Activated naive CD8-positive, alpha-beta T cell treated with anti-CD3 and anti-CD28 coated beads, Interleukin-2, amount 10 ng/mL, durations not matched to agents 7 days and 5 days (primary cell): ENCODE results near the gene FHOD3. TPM values are rescaled to one million over a fixed set of nuclear protein-coding genes. Genes with fewer than 3 reads are reported as not detected.

Source experiments
- ATAC-seq: fragments of 150-1000 bp; cut with Tn5 transposase; one replicate; pipeline ENCODE4 v1.10.0; 2021; ENCODE audit warnings: low read depth, moderate library complexity
- POLR2A ChIA-PET: fragments of 350-600 bp; sonication (Branson Sonifier 250); formaldehyde crosslinking; loops from one replicate; lab custom pipeline; 2021; ENCODE audit warnings: antibody characterized with exemption; lab: Charles Lee
- DNase-seq: peaks from one replicate; pipeline ENCODE4 v3.0.0; 2021
- H3K27ac Mint-ChIP-seq: one replicate; pipeline ENCODE4 v1.8.0; 2022; ENCODE audit warnings: mild to moderate bottlenecking, mixed read lengths
- H3K27me3 Mint-ChIP-seq: one replicate; pipeline ENCODE4 v1.8.0; 2022; ENCODE audit warnings: mild to moderate bottlenecking, moderate library complexity, mixed read lengths
- H3K36me3 Mint-ChIP-seq: one replicate; pipeline ENCODE4 v1.8.0; 2021; ENCODE audit warnings: mild to moderate bottlenecking, mixed read lengths
- H3K4me1 Mint-ChIP-seq: one replicate; pipeline ENCODE4 v1.8.0; 2021; ENCODE audit warnings: mixed read lengths
- H3K4me3 Mint-ChIP-seq: one replicate; pipeline ENCODE4 v1.8.0; 2022; ENCODE audit warnings: mild to moderate bottlenecking, moderate library complexity, mixed read lengths
- H3K9me3 Mint-ChIP-seq: one replicate; pipeline ENCODE4 v1.8.0; 2021; ENCODE audit warnings: mixed read lengths
- total RNA-seq, 2 experiments: library from RNA; stranded (reverse); gene quantifications; one replicate each; pipeline ENCODE4 v1.2.3, GENCODE V29; 2021

The FHOD3 gene
- total RNA-seq, 2 experiments from 2014 or later, result not detected

- Mint-ChIP-seq H3K27ac (no peak overlapping the region), H3K4me3 (no peak overlapping the region), H3K9me3 (no peaks in the 10 kb centered on the region), H3K36me3 (no peaks in the 10 kb centered on the region), H3K27me3 (no peaks in the 10 kb centered on the region), H3K4me1 (peaks cover 7% of the 10 kb centered on the region)
- DNase-seq (no peak), ATAC-seq (no peak)
- POLR2A ChIA-PET, result no interaction called here
Observed at GRCh38 chr18:36766836-36767235, 469.3 kb downstream of the FHOD3 start.

- no peaks in the 10 kb centered on the region for H3K9me3 Mint-ChIP-seq
- no peak for ATAC-seq
- H3K36me3 Mint-ChIP-seq, result no peaks in the 10 kb centered on the region
- no peak overlapping the region for H3K27ac Mint-ChIP-seq
- DNase-seq, result no peak
- POLR2A ChIA-PET, result no interaction called here
- no peak overlapping the region for H3K4me3 Mint-ChIP-seq
- no peaks in the 10 kb centered on the region for H3K27me3 Mint-ChIP-seq
- peaks cover 7% of the 10 kb centered on the region for H3K4me1 Mint-ChIP-seq
Observed at GRCh38 chr18:36769172-36769571, 471.7 kb downstream of the FHOD3 start.

GRCh38 chr18:36769611-36770314, 472.2 kb downstream of the FHOD3 start:
- Mint-ChIP-seq H3K36me3 (no peaks in the 10 kb centered on the region), H3K9me3 (no peaks in the 10 kb centered on the region), H3K27me3 (no peaks in the 10 kb centered on the region), H3K4me1 (peaks cover 7% of the 10 kb centered on the region), H3K27ac (no peak overlapping the region), H3K4me3 (no peak overlapping the region)
- POLR2A ChIA-PET, result no interaction called here
- ATAC-seq, result no peak
- DNase-seq, result no peak

- ATAC-seq, result no peak
- Mint-ChIP-seq H3K4me1 (peaks cover 7% of the 10 kb centered on the region), H3K4me3 (no peak overlapping the region), H3K9me3 (no peaks in the 10 kb centered on the region), H3K27me3 (no peaks in the 10 kb centered on the region), H3K27ac (no peak overlapping the region), H3K36me3 (no peaks in the 10 kb centered on the region)
- DNase-seq, result no peak
- POLR2A ChIA-PET, result no interaction called here
Observed at GRCh38 chr18:36770315-36770946, 472.9 kb downstream of the FHOD3 start.

GRCh38 chr18:36771245-36771644, 473.7 kb downstream of the FHOD3 start:
- Mint-ChIP-seq H3K27me3 (no peaks in the 10 kb centered on the region), H3K9me3 (no peaks in the 10 kb centered on the region), H3K4me3 (no peak overlapping the region), H3K36me3 (no peaks in the 10 kb centered on the region), H3K27ac (no peak overlapping the region), H3K4me1 (peaks cover 7% of the 10 kb centered on the region)
- POLR2A ChIA-PET, result no interaction called here
- ATAC-seq, result peak; percentile 63
- DNase-seq, result no peak

GRCh38 chr18:36772241-36772723, 474.8 kb downstream of the FHOD3 start:
- no peaks in the 10 kb centered on the region for H3K9me3 Mint-ChIP-seq
- H3K27ac Mint-ChIP-seq, result no peak overlapping the region
- H3K4me3 Mint-ChIP-seq, result no peak overlapping the region
- DNase-seq (no peak), ATAC-seq (no peak)
- no peaks in the 10 kb centered on the region for H3K36me3 Mint-ChIP-seq
- H3K27me3 Mint-ChIP-seq, result no peaks in the 10 kb centered on the region
- H3K4me1 Mint-ChIP-seq, result peaks cover 7% of the 10 kb centered on the region
- POLR2A ChIA-PET, result no interaction called here

GRCh38 chr18:36775396-36775795, 477.9 kb downstream of the FHOD3 start:
- no peaks in the 10 kb centered on the region for H3K27me3 Mint-ChIP-seq
- H3K4me1 Mint-ChIP-seq, result peaks cover 7% of the 10 kb centered on the region
- H3K9me3 Mint-ChIP-seq, result no peaks in the 10 kb centered on the region
- POLR2A ChIA-PET, result no interaction called here
- H3K4me3 Mint-ChIP-seq, result no peak overlapping the region
- DNase-seq, result no peak
- peaks cover 5% of the 10 kb centered on the region for H3K36me3 Mint-ChIP-seq
- H3K27ac Mint-ChIP-seq, result no peak overlapping the region
- ATAC-seq, result no peak

- no peak for DNase-seq
- H3K27ac Mint-ChIP-seq, result no peak overlapping the region
- POLR2A ChIA-PET, result no interaction called here
- H3K27me3 Mint-ChIP-seq, result no peaks in the 10 kb centered on the region
- ATAC-seq, result no peak
- H3K36me3 Mint-ChIP-seq, result peaks cover 5% of the 10 kb centered on the region
- no peaks in the 10 kb centered on the region for H3K4me1 Mint-ChIP-seq
- no peak overlapping the region for H3K4me3 Mint-ChIP-seq
- H3K9me3 Mint-ChIP-seq, result no peaks in the 10 kb centered on the region
Observed at GRCh38 chr18:36776650-36777049, 479.1 kb downstream of the FHOD3 start.

- H3K27me3 Mint-ChIP-seq, result no peaks in the 10 kb centered on the region
- ATAC-seq (no peak), DNase-seq (no peak)
- no peak overlapping the region for H3K4me3 Mint-ChIP-seq
- no peaks in the 10 kb centered on the region for H3K9me3 Mint-ChIP-seq
- H3K27ac Mint-ChIP-seq, result no peak overlapping the region
- POLR2A ChIA-PET, result no interaction called here
- peaks cover 7% of the 10 kb centered on the region for H3K36me3 Mint-ChIP-seq
- H3K4me1 Mint-ChIP-seq, result no peaks in the 10 kb centered on the region
Observed at GRCh38 chr18:36777566-36777965, 480.1 kb downstream of the FHOD3 start.

- Mint-ChIP-seq H3K4me1 (no peaks in the 10 kb centered on the region), H3K4me3 (no peak overlapping the region), H3K36me3 (peaks cover 10% of the 10 kb centered on the region), H3K27ac (no peak overlapping the region), H3K9me3 (no peaks in the 10 kb centered on the region), H3K27me3 (no peaks in the 10 kb centered on the region)
- POLR2A ChIA-PET, result no interaction called here
- DNase-seq, result no peak
- ATAC-seq, result no peak
Observed at GRCh38 chr18:36780748-36781147, 483.2 kb downstream of the FHOD3 start.

- DNase-seq (no peak), ATAC-seq (no peak)
- Mint-ChIP-seq H3K36me3 (peaks cover 13% of the 10 kb centered on the region), H3K9me3 (no peaks in the 10 kb centered on the region), H3K27me3 (no peaks in the 10 kb centered on the region), H3K27ac (no peak overlapping the region), H3K4me1 (no peaks in the 10 kb centered on the region), H3K4me3 (no peak overlapping the region)
- POLR2A ChIA-PET, result no interaction called here
Observed at GRCh38 chr18:36782710-36783109, 485.2 kb downstream of the FHOD3 start.

- no peak overlapping the region for H3K27ac Mint-ChIP-seq
- POLR2A ChIA-PET, result no interaction called here
- no peaks in the 10 kb centered on the region for H3K27me3 Mint-ChIP-seq
- H3K9me3 Mint-ChIP-seq, result no peaks in the 10 kb centered on the region
- H3K4me3 Mint-ChIP-seq, result no peak overlapping the region
- H3K36me3 Mint-ChIP-seq, result peaks cover 14% of the 10 kb centered on the region
- ATAC-seq (no peak), DNase-seq (no peak)
- H3K4me1 Mint-ChIP-seq, result no peaks in the 10 kb centered on the region
Observed at GRCh38 chr18:36783792-36784191, 486.3 kb downstream of the FHOD3 start.

- H3K4me1 Mint-ChIP-seq, result no peaks in the 10 kb centered on the region
- no peak overlapping the region for H3K4me3 Mint-ChIP-seq
- H3K36me3 Mint-ChIP-seq, result peaks cover 35% of the 10 kb centered on the region
- POLR2A ChIA-PET, result no interaction called here
- H3K9me3 Mint-ChIP-seq, result peaks cover 2% of the 10 kb centered on the region
- ATAC-seq (no peak), DNase-seq (no peak)
- H3K27ac Mint-ChIP-seq, result no peak overlapping the region
- no peaks in the 10 kb centered on the region for H3K27me3 Mint-ChIP-seq
Observed at GRCh38 chr18:36786686-36787085, 489.2 kb downstream of the FHOD3 start.

GRCh38 chr18:36792634-36793283, 495.2 kb downstream of the FHOD3 start:
- ATAC-seq, result no peak
- Mint-ChIP-seq H3K27me3 (no peaks in the 10 kb centered on the region), H3K4me1 (no peaks in the 10 kb centered on the region), H3K36me3 (peaks cover 65% of the 10 kb centered on the region), H3K9me3 (peaks cover 2% of the 10 kb centered on the region), H3K4me3 (no peak overlapping the region), H3K27ac (no peak overlapping the region)
- DNase-seq, result no peak
- POLR2A ChIA-PET, result no interaction called here
